GM10847 (cell line): ENCODE measurements around the gene LRRC36.

ENCODE experiments used
- POLR2A ChIP-seq: IDR thresholded peaks from 2 replicates; pipeline ENCODE4 v1.6.1; 2011; ENCODE audit not compliant: insufficient read length; ENCODE audit errors: extremely low read depth

LRRC36 gene, protein sequence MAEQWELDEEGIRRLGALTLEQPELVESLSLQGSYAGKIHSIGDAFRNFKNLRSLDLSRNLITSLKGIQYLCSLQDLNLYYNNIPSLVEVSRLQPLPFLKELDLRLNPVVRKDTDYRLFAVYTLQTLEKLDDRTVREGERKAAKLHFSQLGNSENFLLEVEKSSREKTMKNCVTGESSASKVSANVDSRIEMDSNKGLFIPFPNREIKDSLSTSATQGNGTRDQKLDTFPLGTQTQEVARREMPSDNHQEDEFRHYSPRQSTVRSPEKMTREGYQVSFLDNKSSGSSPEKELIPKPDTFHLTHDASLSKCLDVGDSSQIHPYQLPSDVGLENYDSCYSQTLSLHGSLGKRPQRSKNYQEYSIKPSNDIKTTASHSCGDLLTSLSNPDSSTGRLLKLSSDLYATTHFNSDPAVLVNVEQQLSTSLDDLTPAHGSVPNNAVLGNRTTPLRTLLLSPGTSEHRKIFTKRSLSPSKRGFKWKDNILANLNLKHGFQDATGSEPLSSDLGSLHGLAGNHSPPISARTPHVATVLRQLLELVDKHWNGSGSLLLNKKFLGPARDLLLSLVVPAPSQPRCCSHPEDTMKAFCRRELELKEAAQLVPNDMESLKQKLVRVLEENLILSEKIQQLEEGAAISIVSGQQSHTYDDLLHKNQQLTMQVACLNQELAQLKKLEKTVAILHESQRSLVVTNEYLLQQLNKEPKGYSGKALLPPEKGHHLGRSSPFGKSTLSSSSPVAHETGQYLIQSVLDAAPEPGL

GRCh38 chr16:67326472-67327309, at the start of gene LRRC36, which contains the start of gene KCTD19:
LRRC36 (plus strand) TSS chr16:67326815; CDS start chr16:67326863, 48 bp downstream.
KCTD19 (minus strand) TSS chr16:67326741; CDS start chr16:67326707, 34 bp downstream.
- no peak for TF ChIP-seq POLR2A

GRCh38 chr16:67277294-67277998, 49.2 kb upstream of the LRRC36 start:
- no peak for TF ChIP-seq POLR2A

DNA sequence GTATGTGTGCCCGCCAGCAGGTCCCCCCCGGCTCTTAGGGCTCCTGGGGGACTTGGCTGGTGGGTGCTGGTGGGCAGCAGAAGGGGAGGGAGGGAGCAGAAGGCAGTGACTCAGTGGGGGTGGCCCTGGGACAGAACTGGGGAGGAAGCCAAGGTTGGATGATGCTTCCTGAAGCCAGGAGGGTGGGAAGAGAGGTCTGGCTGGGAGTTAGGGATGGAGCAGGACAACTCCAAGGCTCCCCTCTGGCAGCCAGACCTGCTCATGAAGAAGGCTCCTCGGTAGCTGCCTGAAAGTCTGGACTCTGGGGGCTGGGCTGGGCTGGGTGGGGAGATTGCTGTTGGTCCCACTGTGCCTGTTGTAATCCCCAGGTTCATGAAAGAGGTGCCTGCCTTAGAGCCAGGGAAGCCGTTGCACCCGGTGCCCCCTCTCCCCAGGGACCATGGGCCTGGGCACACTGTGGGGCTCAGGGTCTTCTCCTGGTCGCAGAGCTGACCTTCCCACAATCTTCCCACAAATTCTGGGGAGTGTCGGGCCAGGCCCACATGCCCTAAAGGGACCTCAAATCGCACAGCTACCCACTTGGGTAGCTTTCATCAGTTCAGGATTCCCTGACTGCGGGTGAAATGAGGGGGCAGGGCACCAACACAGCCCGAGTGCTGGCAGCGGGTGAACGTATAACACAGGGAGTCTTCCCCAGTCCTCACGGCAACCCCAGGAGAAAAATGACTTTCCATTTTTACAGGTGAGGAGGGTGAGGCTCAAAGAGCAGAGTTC, 48.4 kb upstream of the LRRC36 start:
- TF ChIP-seq POLR2A = no peak

DNA sequence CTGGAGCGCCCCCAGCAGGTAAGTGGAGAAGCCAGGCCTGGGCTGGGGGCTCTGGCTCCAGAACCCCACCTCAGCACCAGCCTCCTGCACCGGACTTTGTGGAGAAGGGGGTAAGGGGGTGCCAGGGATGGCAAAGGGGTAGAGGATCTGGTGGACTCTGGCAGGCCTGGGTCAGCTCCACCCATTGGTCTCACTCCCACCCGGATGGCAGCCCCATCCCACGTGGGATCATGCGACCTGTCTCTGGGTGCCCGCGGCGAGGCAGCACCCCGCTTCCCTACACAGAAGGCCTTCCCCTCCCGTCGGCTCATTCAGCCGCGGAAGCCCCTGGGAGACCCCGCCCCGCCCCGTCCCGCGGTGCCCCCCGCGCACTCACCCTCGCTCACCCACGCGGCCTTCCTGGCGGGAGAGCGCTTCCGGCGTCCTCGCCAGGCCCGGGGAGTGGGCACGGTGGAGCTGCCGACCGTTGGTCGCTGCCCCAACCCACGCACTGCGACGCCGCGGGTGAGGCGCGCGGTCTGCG, 47.8 kb upstream of the LRRC36 start:
- no peak for TF ChIP-seq POLR2A

DNA sequence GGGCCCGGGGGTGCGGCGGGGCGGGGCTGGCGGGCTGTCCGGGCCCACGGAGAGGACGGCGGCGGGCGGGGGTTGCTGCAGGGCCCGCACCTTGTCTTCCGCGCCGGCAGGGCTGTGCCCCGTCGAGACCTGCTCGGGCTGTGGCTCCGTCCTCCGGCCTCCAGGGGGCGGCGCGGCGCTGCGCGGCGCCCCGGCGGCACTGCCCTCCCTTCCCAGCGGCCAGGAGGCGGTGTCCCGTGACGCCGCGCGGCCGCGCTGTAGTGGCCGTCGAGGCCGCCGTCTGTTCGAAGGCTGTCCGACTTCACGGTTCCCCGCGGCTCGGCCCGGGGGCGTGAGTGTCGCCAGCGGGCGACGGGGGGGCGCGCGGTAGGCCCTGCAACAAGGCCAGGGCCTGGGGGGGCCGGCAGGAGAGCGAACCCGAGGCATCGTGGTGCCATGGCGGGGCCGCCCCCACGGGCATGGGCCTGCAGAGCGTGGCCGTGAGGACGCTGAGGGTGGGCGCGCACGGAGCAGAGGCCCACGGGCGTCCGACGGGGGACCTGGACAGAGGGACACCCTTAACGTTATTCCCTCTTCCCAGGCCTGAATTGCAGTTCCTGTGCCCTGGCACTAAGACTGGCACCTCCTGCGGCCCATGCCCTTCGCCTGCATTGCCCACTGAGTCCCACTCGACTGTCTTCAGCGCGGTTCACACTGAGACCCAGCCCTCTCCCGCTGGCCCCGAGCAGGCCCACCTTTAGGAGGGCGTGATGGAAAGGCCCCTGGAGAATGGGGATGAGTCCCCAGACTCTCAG, 47.1 kb upstream of the LRRC36 start, which contains the start of gene PLEKHG4:
Gene PLEKHG4 (plus strand): TSS at position 237 of the 794 bp plus-strand sequence. CDS start 513 bp downstream, at position 750.
- peak; percentile 25 for TF ChIP-seq POLR2A

GRCh38 chr16:67280090-67281015, 46.3 kb upstream of the LRRC36 start:
- no peak for TF ChIP-seq POLR2A

GRCh38 chr16:67281536-67282446, 44.8 kb upstream of the LRRC36 start:
- TF ChIP-seq POLR2A = no peak

DNA sequence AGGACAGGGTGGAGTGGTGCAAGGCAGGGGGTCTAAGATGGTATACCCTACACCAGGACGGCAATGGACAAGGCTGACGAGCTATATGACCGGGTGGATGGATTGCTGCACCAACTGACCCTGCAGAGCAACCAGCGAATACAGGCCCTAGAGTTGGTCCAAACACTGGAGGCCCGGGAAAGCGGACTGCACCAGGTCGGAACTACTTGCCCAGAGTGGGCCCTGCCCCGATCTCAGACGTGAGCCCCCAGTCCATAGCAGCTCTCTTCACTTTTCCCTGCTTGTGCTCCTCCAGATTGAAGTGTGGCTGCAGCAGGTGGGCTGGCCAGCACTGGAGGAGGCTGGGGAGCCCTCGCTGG, 44.2 kb upstream of the LRRC36 start:
- TF ChIP-seq POLR2A = no peak

GRCh38 chr16:67283039-67283825, 43.4 kb upstream of the LRRC36 start:
- TF ChIP-seq POLR2A = no peak

DNA sequence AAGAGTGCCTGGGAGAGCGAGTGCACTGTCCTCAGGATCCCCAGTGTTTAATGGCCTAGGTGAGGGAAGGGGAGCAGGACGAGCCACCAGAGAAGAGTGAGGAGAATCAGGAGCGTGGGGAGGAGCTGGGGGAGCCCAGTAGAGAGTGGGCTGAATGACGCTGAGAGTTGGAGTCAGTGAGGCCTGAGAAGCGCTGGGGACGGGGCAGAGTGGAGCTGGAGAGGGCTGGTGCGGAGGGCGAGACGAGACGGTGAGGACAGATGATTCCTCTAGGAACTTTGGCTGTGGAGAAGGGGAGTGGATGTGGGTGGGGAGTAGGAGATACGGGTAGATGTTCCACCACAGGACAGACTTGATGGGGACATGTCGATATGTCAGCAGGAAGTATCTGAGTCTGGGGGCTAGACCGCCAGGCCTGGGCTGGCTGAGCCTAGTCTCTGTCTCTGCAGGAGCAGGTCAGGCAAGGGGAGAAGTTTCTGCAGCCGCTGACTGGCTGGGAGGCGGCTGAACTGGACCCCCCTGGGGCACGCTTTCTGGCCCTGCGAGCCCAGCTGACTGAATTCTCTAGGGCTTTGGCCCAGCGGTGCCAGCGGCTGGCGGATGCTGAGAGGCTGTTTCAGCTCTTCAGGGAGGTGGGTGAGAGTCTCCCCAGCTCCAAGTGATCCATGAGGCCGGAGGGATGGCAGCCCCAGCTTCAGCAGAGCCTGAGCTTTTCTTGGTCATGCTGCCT, 42.6 kb upstream of the LRRC36 start:
- no peak for TF ChIP-seq POLR2A
